Left ventricle myocardium superior (tissue), 1 donor: ENCODE measurements around the gene LRRTM2. TPM values are rescaled to one million over a fixed set of nuclear protein-coding genes. Genes with fewer than 3 reads are reported as not detected.
"Not testable (repeated sequence)": the region's sequence is repeated elsewhere in the genome, so short reads cannot be mapped to it uniquely, and the experiment has no call there.

Experiments used
- ATAC-seq: fragments of 200-7000 bp; cut with Tn5 transposase; one replicate; pipeline ENCODE4 v1.9.1; 2020; ENCODE audit warnings: mild to moderate bottlenecking, moderate library complexity
- DNase-seq: peaks from one replicate; pipeline ENCODE4 v3.0.0-alpha.2; 2020
- intact Hi-C: fragments of 100-400 bp; cut with micrococcal nuclease; formaldehyde crosslinking; loops from one replicate; pipeline ENCODE4 v1.11.0; 2022
- total RNA-seq: library from RNA; stranded (reverse); fragmentation: NEBNext Ultra II Directional; extraction: Animal tissue kit (Norgen Biotek cat#: 25700); gene quantifications from one replicate; pipeline ENCODE4 v1.2.1, GENCODE V29; 2021
- donor health status: DM: no; HTN: yes; CAD: no; lungs with severe emphysema.

LRRTM2 gene
- total RNA-seq, 1 donor from 2014 or later: 0.12 TPM

GRCh38 chr5:138844125-138844461, 31.0 kb downstream of the LRRTM2 start:
- DNase-seq (no peak), ATAC-seq (no peak)
- intact Hi-C loops: no loop called here

DNA sequence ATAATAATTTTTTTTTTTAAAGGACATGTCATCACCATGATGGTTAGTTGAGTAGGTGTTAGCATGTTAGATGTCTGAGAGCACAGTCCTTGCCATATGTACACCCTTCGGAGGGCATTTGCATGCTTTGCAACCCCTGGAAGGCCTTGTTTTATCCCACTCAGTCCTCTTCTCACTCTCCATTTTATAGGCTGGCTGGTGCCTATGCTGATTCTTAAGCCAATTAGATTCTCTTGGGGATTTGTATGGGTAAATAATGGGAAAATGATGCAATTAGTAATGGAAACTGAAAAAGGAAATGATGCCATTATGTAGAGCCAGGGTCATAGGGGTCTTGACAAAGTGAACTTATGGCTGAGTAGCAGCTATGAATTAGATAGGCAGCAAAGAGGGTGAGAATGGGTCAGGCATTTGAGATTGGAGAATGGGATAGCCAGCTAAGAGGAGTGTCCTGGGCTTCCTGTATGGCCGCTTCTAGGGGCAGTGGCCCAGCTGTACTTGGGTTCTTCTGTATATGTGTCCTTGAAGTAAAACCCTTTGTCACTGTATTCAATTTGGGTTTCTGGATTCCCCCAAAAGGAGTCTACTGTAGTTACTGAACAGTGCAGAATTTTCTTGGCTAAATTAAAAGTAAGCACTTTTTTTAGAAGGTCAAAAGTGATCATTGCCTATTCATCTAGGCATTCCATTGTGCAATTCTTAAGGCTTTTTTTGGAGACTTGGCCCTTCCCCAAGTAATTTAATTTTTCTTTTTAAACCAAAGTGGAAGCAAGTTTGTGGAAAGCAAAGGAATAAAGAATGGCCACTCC, 31.6 kb downstream of the LRRTM2 start:
- ATAC-seq (no peak), DNase-seq (no peak)
- intact Hi-C loops: no loop called here

DNA sequence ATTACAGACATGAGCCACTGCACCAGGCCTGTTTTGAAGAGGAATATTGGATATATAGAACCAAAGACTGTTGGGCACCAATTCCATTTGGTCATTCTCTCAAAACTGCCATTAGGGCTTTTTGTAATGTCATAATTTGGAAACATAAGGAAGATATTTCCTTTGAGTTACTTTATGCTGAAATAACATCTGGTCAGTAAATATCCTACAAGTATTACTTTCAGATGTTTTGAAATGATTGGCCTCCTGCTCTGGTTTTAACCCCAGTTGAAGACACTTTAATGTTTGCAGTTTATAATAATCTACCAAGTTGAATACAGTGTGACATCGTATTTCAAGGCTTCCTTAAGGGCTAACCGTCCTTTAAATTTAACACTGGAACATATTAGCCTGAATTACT, 33.6 kb downstream of the LRRTM2 start:
- ATAC-seq: no peak
- no peak for DNase-seq
- intact Hi-C loops: no loop called here

GRCh38 chr5:138840103-138840502, 35.0 kb downstream of the LRRTM2 start:
- intact Hi-C loops: no loop called here
- ATAC-seq: peak; percentile 37

GRCh38 chr5:138837160-138837559, 38.0 kb downstream of the LRRTM2 start:
- no peak for ATAC-seq
- no peak for DNase-seq
- intact Hi-C loops: no loop called here

More at GRCh38 chr5:138840103-138840502, 35.0 kb downstream of the LRRTM2 start:
- DNase-seq: no peak

DNA sequence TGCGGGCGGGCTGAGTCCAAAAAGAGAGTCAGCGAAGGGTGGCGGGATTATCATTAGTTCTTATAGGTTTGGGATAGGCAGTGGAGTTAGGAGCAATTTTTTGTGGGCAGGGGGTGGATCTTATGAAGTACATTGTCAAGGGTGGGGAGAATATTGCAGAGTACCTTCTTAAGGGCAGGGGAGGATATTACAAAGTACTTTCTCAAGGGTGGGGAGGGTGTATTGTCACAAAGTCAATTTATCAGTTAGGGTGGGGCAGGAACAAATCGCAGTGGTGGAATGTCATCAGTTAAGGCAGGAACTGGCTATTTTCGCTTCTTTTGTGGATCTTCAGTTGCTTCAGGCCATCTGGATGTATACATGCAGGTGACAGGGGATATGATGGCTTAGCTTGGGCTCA, 40.3 kb downstream of the LRRTM2 start:
- intact Hi-C loops, ATAC-seq, DNase-seq: not testable (repeated sequence)

GRCh38 chr5:138833726-138834480, 41.2 kb downstream of the LRRTM2 start:
- DNase-seq (no peak), ATAC-seq (no peak)
- intact Hi-C loops: no loop called here

GRCh38 chr5:138833080-138833479, 42.1 kb downstream of the LRRTM2 start:
- ATAC-seq (peak; percentile 39), DNase-seq (no peak)
- intact Hi-C loops: no loop called here

DNA sequence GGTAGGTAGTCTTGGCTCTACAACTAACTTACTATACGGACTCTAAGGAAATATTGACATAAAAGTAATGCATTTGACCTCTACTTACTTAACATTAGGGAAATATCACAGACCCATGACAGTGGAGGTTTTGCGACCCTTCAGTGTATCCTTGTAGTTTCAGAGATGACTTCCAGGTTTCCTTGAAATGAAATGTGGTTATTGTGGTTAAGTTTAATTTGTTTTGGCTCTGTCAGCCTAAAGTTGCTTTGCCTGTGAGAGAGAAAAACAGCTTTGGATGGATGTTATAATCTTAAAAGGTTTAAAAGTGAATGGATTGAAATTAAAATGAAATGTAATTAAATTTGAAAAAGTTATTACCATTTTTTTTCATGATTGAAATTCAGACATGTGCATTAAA, 42.9 kb downstream of the LRRTM2 start:
- no peak for ATAC-seq
- no peak for DNase-seq
- intact Hi-C loops: no loop called here

GRCh38 chr5:138831703-138832102, 43.4 kb downstream of the LRRTM2 start:
- intact Hi-C loops: no loop called here
- no peak for DNase-seq
- no peak for ATAC-seq

GRCh38 chr5:138829341-138829740, 45.8 kb downstream of the LRRTM2 start:
- ATAC-seq: no peak
- intact Hi-C loops: no loop called here
- DNase-seq: no peak

GRCh38 chr5:138828556-138828955, 46.6 kb downstream of the LRRTM2 start:
- no peak for DNase-seq
- ATAC-seq: no peak
- intact Hi-C loops: no loop called here

DNA sequence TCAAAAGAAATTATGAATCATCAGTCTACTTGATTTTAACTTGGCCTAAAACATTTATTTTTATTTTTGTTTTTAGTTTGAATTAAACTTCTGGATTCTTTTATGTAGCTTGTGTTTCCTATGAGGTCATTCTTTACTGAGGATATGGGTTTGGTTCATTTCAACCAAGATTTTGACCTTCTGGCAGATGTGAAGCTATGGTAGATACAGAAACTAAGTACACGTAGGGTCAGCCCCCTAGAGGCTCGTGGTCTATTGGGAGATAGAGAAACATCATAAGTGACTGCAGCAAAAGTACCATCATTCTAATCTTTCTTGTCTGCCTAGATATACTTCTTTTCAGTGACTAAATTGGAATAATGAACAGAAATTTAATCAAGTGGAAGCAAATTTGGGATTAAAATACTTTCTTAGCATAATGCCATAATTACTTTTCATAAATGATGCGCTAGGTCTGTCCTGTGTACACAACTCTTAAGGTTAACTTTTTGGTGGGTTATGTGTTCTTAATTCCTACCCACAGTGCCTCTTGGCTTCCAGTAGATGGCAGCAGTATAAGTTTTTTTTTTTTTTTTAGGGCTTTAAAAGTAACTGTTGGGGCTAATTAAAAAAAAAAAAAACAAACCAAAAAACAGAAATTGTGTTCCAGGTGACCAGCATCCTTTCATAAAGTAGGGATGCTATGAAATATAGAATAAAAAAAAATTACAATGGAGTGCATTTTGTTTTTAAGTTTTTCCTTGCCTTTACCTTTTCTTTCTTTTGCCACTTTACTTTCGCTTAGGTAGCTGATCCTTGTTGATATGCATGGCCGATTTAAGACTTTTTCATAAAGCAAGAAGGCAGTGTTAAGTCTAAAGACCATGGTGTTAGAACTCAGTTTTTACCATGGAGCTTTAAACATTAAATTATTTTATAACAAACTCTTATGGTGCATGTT, 49.9 kb downstream of the LRRTM2 start:
- intact Hi-C loops: no loop called here
- ATAC-seq: peak; percentile 41

GRCh38 chr5:138824516-138824915, 50.6 kb downstream of the LRRTM2 start:
- ATAC-seq: peak; percentile 58
- DNase-seq: peak; percentile 40
- intact Hi-C loops: no loop called here

More for the DNA sequence above, 49.9 kb downstream of the LRRTM2 start:
- DNase-seq: no peak

GRCh38 chr5:138820695-138821094, 54.4 kb downstream of the LRRTM2 start:
- no peak for ATAC-seq

GRCh38 chr5:138819081-138819480, 56.1 kb downstream of the LRRTM2 start:
- DNase-seq: no peak
- intact Hi-C loops: no loop called here
- ATAC-seq: peak; percentile 37

More at GRCh38 chr5:138820695-138821094, 54.4 kb downstream of the LRRTM2 start:
- intact Hi-C loops: no loop called here
- DNase-seq: no peak
